Nephron progenitor cell (in vitro differentiated cells): ENCODE results near the gene WLS.

Experiments used
- DNase-seq: peaks from one replicate; pipeline ENCODE4 v3.0.0; 2021
- H3K27ac Mint-ChIP-seq: 2 replicates; pipeline ENCODE4 v1.8.0; 2021; ENCODE audit warnings: mild to moderate bottlenecking, moderate library complexity, mixed read lengths
- H3K27me3 Mint-ChIP-seq: 2 replicates; pipeline ENCODE4 v1.8.0; 2021; ENCODE audit warnings: mild to moderate bottlenecking, low read depth, mixed read lengths; ENCODE audit not compliant: poor library complexity
- H3K36me3 Mint-ChIP-seq: 2 replicates; pipeline ENCODE4 v1.8.0; 2021; ENCODE audit warnings: low read depth, mixed read lengths
- H3K4me1 Mint-ChIP-seq: 2 replicates; pipeline ENCODE4 v1.8.0; 2021; ENCODE audit warnings: mixed read lengths
- H3K4me3 Mint-ChIP-seq: 2 replicates; pipeline ENCODE4 v1.8.0; 2021; ENCODE audit warnings: mild to moderate bottlenecking, moderate library complexity, mixed read lengths
- H3K9me3 Mint-ChIP-seq: 2 replicates; pipeline ENCODE4 v1.8.0; 2021; ENCODE audit warnings: mild to moderate bottlenecking, moderate library complexity, mixed read lengths
- CTCF ChIP-seq: fragments of 200-600 bp; sonication (generic); IDR thresholded peaks from 2 replicates; pipeline ENCODE4 v1.5.0; 2021; ENCODE audit warnings: antibody characterized with exemption

Gene WLS

GRCh38 chr1:68191717-68192116, 40.6 kb downstream of the WLS start:
- no peak for DNase-seq
- H3K27me3 Mint-ChIP-seq = no peaks in the 10 kb centered on the region
- H3K36me3 Mint-ChIP-seq = peaks cover 65% of the 10 kb centered on the region
- peaks cover 4% of the 10 kb centered on the region for H3K9me3 Mint-ChIP-seq
- no peak overlapping the region for H3K4me3 Mint-ChIP-seq
- TF ChIP-seq CTCF = no peak
- H3K27ac Mint-ChIP-seq = no peak overlapping the region
- H3K4me1 Mint-ChIP-seq = peaks cover 9% of the 10 kb centered on the region

- Mint-ChIP-seq H3K4me1 (peaks cover 14% of the 10 kb centered on the region), H3K36me3 (peaks cover 85% of the 10 kb centered on the region), H3K9me3 (peaks cover 9% of the 10 kb centered on the region), H3K27ac (peak overlapping the region; percentile 87), H3K4me3 (no peak overlapping the region), H3K27me3 (no peaks in the 10 kb centered on the region)
- no peak for DNase-seq
- TF ChIP-seq CTCF = no peak
Observed at GRCh38 chr1:68188644-68189340, 43.5 kb downstream of the WLS start.

GRCh38 chr1:68188060-68188538, 44.2 kb downstream of the WLS start:
- H3K36me3 Mint-ChIP-seq = peaks cover 81% of the 10 kb centered on the region
- peaks cover 14% of the 10 kb centered on the region for H3K4me1 Mint-ChIP-seq
- peak overlapping the region; percentile 87 for H3K27ac Mint-ChIP-seq

GRCh38 chr1:68185743-68186142, 46.6 kb downstream of the WLS start:
- Mint-ChIP-seq H3K4me1 (peaks cover 14% of the 10 kb centered on the region), H3K9me3 (peaks cover 9% of the 10 kb centered on the region), H3K27me3 (no peaks in the 10 kb centered on the region), H3K4me3 (no peak overlapping the region), H3K27ac (no peak overlapping the region), H3K36me3 (peaks cover 78% of the 10 kb centered on the region)
- no peak for TF ChIP-seq CTCF
- no peak for DNase-seq

More at GRCh38 chr1:68188060-68188538, 44.2 kb downstream of the WLS start:
- no peak for TF ChIP-seq CTCF
- DNase-seq = no peak
- Mint-ChIP-seq H3K9me3 (peaks cover 9% of the 10 kb centered on the region), H3K27me3 (no peaks in the 10 kb centered on the region), H3K4me3 (no peak overlapping the region)

- Mint-ChIP-seq H3K4me3 (no peak overlapping the region), H3K27ac (no peak overlapping the region), H3K36me3 (peaks cover 86% of the 10 kb centered on the region), H3K27me3 (no peaks in the 10 kb centered on the region), H3K4me1 (peaks cover 14% of the 10 kb centered on the region), H3K9me3 (peaks cover 9% of the 10 kb centered on the region)
- TF ChIP-seq CTCF = no peak
- DNase-seq = no peak
Observed at GRCh38 chr1:68183895-68184294, 48.4 kb downstream of the WLS start.

- no peak for TF ChIP-seq CTCF
- Mint-ChIP-seq H3K36me3 (peaks cover 87% of the 10 kb centered on the region), H3K27me3 (no peaks in the 10 kb centered on the region), H3K9me3 (peaks cover 9% of the 10 kb centered on the region), H3K4me1 (peaks cover 7% of the 10 kb centered on the region), H3K4me3 (no peak overlapping the region), H3K27ac (no peak overlapping the region)
- no peak for DNase-seq
Observed at GRCh38 chr1:68181165-68181556, 51.2 kb downstream of the WLS start.
